Bronchial epithelial cell (primary cell): ENCODE data around the gene FRMD4A. TPM values are rescaled to one million over a fixed set of nuclear protein-coding genes. Genes with fewer than 3 reads are reported as not detected.

Source experiments
- DNase-seq: peaks from one replicate; pipeline ENCODE4 v3.0.0-alpha.2; 2010; ENCODE audit warnings: low read depth
- FAIRE-seq: peaks from 2 replicates; lab custom pipeline; 2011; peaks lifted over from hg19 to GRCh38; lab: Jason Lieb, UNC
- H3K27me3 ChIP-seq: 2 replicates; pipeline ENCODE4 v1.5.1; 2011; ENCODE audit warnings: low read length; ENCODE audit not compliant: control insufficient read depth, insufficient read depth
- H3K36me3 ChIP-seq: 2 replicates; pipeline ENCODE4 v1.5.1; 2011; ENCODE audit warnings: low read length; ENCODE audit not compliant: control insufficient read depth, insufficient read depth
- H3K4me3 ChIP-seq: 2 replicates; pipeline ENCODE4 v1.5.1; 2011; ENCODE audit warnings: mild to moderate bottlenecking, low read depth, low read length, control low read depth
- CTCF ChIP-seq: IDR thresholded peaks from 2 replicates; pipeline ENCODE4 v1.5.1; 2011; ENCODE audit warnings: mild to moderate bottlenecking, moderate library complexity, low read length, control low read depth, inconsistent platforms; ENCODE audit not compliant: insufficient read depth, severe bottlenecking
- total RNA-seq: library from RNA; depleted of rRNA; stranded (reverse); fragments of >200 nt; gene quantifications from 2 replicates; pipeline ENCODE4 v1.2.1, GENCODE V29; 2014

The FRMD4A gene
- total RNA-seq, 1 donor from 2014 or later: 3.2 TPM

GRCh38 chr10:14328881-14329672, 1.6 kb downstream of the FRMD4A start:
- TF ChIP-seq CTCF: no peak
- Histone ChIP-seq H3K36me3 (no peaks in the 10 kb centered on the region), H3K27me3 (peaks cover 2% of the 10 kb centered on the region), H3K4me3 (no peak overlapping the region)
- peak; percentile 41 for DNase-seq
- no peak for FAIRE-seq

GRCh38 chr10:14327527-14327926, 3.2 kb downstream of the FRMD4A start:
- TF ChIP-seq CTCF: no peak
- DNase-seq: no peak
- no peak overlapping the region for H3K4me3 ChIP-seq
- no peaks in the 10 kb centered on the region for H3K27me3 ChIP-seq
- no peaks in the 10 kb centered on the region for H3K36me3 ChIP-seq
- FAIRE-seq: no peak

- H3K36me3 ChIP-seq: no peaks in the 10 kb centered on the region
- no peaks in the 10 kb centered on the region for H3K27me3 ChIP-seq
- no peak overlapping the region for H3K4me3 ChIP-seq
- no peak for TF ChIP-seq CTCF
- FAIRE-seq (no peak), DNase-seq (no peak)
These were observed 4.1 kb downstream of the FRMD4A start for GRCh38 chr10:14326581-14326980.

GRCh38 chr10:14325325-14325955, 5.3 kb downstream of the FRMD4A start:
- FAIRE-seq: no peak
- Histone ChIP-seq H3K36me3 (no peaks in the 10 kb centered on the region), H3K27me3 (no peaks in the 10 kb centered on the region), H3K4me3 (no peak overlapping the region)
- peak; percentile 67 for TF ChIP-seq CTCF
- DNase-seq: peak; percentile 50

GRCh38 chr10:14322526-14323188, 8.1 kb downstream of the FRMD4A start:
- Histone ChIP-seq H3K36me3 (no peaks in the 10 kb centered on the region), H3K4me3 (no peak overlapping the region), H3K27me3 (no peaks in the 10 kb centered on the region)
- no peak for TF ChIP-seq CTCF
- FAIRE-seq: no peak
- no peak for DNase-seq
